HL-60 (cell line): Measurements from ENCODE around the gene CIART.

Experiments used
- TF ChIP-seq, protein P1 (sequence below): IDR thresholded peaks from one replicate; pipeline ENCODE4 v1.5.1; 2011; ENCODE audit warnings: low read length, control low read depth, inconsistent platforms; ENCODE audit not compliant: insufficient read depth
- TF ChIP-seq, protein P2 (sequence below): IDR thresholded peaks from 2 replicates; pipeline ENCODE4 v1.6.1; 2012; ENCODE audit warnings: low read depth; ENCODE audit not compliant: insufficient replicate concordance

- TF ChIP-seq, protein P1, sequence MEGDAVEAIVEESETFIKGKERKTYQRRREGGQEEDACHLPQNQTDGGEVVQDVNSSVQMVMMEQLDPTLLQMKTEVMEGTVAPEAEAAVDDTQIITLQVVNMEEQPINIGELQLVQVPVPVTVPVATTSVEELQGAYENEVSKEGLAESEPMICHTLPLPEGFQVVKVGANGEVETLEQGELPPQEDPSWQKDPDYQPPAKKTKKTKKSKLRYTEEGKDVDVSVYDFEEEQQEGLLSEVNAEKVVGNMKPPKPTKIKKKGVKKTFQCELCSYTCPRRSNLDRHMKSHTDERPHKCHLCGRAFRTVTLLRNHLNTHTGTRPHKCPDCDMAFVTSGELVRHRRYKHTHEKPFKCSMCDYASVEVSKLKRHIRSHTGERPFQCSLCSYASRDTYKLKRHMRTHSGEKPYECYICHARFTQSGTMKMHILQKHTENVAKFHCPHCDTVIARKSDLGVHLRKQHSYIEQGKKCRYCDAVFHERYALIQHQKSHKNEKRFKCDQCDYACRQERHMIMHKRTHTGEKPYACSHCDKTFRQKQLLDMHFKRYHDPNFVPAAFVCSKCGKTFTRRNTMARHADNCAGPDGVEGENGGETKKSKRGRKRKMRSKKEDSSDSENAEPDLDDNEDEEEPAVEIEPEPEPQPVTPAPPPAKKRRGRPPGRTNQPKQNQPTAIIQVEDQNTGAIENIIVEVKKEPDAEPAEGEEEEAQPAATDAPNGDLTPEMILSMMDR: no peak
- TF ChIP-seq, protein P2, sequence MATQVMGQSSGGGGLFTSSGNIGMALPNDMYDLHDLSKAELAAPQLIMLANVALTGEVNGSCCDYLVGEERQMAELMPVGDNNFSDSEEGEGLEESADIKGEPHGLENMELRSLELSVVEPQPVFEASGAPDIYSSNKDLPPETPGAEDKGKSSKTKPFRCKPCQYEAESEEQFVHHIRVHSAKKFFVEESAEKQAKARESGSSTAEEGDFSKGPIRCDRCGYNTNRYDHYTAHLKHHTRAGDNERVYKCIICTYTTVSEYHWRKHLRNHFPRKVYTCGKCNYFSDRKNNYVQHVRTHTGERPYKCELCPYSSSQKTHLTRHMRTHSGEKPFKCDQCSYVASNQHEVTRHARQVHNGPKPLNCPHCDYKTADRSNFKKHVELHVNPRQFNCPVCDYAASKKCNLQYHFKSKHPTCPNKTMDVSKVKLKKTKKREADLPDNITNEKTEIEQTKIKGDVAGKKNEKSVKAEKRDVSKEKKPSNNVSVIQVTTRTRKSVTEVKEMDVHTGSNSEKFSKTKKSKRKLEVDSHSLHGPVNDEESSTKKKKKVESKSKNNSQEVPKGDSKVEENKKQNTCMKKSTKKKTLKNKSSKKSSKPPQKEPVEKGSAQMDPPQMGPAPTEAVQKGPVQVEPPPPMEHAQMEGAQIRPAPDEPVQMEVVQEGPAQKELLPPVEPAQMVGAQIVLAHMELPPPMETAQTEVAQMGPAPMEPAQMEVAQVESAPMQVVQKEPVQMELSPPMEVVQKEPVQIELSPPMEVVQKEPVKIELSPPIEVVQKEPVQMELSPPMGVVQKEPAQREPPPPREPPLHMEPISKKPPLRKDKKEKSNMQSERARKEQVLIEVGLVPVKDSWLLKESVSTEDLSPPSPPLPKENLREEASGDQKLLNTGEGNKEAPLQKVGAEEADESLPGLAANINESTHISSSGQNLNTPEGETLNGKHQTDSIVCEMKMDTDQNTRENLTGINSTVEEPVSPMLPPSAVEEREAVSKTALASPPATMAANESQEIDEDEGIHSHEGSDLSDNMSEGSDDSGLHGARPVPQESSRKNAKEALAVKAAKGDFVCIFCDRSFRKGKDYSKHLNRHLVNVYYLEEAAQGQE: no peak
Observed at GRCh38 chr1:150299716-150300115, 17.4 kb downstream of the CIART start.
